Superior temporal gyrus (tissue), 1 donor: Measurements from ENCODE around the gene TPRG1.

Source experiments
- DNase-seq: peaks from one replicate; pipeline ENCODE4 v3.0.0-alpha.2; 2016; ENCODE audit errors: extremely low spot score

TPRG1 gene

DNA sequence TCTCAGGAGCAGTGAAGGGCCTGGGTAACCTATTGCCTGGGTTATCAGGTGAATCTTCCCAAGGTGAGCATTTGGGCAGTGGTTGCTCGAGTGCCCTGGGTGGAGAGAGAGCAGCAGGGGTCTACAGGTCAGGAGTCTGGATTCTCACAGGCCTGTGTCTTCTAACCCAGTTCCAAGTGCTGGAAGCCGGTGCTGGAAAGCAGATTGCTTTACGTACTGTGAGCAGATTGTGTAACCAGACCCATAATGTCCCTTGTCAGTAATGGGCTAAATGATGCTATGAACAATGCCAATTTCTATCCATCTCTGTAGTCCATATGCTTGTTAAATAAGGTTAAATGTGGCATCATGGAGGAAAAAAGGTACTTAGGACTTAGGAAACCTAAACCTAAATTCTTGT is 106.5 kb downstream of the TPRG1 start:
- no peak for DNase-seq

DNA sequence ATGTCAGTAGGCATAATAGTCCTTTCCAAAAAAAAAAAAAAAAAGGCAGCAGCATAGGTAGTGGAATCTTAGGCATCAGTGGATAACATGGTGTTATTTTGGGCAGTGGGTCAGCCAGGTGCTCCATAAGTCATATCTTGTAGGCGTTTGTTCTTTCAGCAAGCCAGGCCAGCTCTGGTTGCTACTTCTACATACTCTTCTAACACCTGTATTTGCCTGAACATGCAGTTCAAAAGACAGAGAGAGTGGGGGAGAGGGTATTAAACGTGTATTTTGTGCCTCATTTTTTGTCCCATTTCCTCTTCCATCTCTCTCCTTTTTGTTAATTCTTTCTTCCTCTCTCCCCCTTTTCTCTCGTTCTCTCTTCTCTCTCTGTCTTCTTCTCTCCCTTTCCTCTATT is 110.4 kb downstream of the TPRG1 start:
- no peak for DNase-seq

DNA sequence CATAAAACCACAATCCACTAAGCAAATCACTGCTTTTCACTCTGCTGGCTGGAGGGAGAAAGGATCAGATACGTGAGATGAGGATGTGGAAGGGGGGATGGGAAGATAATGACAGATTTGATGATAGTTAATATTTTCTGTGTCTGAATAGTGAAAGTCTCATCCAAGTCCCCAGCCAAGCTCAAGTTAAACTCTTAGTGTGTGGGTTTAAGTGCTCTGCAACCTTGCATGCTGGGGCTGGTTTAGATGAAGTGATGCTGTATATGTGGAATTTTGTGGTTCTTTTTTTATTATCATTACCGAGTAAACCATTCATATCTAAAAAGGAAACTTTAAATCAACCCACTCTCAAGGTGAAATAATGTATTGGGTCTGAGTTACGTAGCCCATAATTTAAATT is 111.0 kb downstream of the TPRG1 start:
- DNase-seq = no peak

DNA sequence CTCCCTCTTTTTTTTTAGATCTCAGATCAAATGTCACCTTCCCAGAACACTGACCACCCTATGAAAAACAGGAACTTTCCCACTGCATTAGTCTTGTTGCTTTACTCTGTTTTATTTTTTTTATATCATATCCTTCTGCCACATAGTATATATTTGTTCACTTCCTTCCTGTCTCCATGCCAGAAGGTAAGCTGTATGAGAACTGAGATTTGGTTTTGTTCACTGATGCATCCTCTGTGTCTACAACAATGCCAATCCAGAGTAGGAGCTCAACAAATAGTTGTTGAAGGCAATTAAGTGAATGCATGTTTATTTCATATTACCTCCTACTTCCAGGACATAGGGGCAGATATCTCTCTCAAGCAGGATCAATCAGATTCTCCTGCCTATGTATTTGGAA is 114.4 kb downstream of the TPRG1 start:
- DNase-seq = no peak

GRCh38 chr3:189286916-189287315 is 115.1 kb downstream of the TPRG1 start:
- no peak for DNase-seq

GRCh38 chr3:189288348-189289235 is 116.8 kb downstream of the TPRG1 start:
- no peak for DNase-seq

- no peak for DNase-seq
Observed at GRCh38 chr3:189289251-189289650, 117.5 kb downstream of the TPRG1 start.

DNA sequence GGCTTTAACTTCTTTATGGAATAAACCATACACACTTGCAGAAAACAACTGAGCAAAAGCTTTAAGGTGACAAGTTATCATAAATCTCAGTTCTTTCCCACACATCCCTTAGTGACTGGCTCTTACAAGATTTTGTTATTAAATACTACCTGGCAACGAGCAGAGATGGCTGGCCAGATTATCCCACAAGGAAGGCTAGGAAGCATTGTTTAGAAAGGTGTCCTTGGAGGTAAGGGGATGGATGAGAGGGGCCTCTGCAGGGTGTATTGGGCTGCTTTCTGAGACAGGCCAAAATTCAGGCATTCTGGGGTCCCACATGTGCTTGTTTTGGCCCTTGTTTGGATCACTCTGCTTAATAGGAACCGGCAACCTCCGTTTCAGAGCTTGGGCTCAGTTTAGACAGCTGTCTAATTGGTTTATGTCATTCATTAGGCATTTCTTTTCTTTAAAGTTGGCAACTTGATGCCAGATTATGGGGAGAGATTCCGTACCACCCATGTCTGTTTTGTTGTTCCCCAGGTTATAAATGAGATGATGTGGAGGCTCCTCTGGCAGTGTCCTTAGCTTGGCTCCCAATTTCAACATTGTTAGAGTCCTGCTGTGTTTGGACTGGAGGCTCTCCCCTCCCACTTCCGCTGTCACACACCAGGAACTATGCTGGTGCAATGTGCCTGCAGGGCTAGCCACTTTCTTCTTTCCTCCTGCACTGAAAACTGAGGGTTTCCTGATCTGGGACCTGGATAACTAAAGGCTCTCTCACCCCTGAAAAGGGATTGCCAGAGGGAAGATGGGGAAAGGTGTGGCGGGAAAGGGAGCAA is 121.1 kb downstream of the TPRG1 start:
- no peak for DNase-seq

GRCh38 chr3:189294649-189295048 is 122.9 kb downstream of the TPRG1 start:
- DNase-seq = no peak

DNA sequence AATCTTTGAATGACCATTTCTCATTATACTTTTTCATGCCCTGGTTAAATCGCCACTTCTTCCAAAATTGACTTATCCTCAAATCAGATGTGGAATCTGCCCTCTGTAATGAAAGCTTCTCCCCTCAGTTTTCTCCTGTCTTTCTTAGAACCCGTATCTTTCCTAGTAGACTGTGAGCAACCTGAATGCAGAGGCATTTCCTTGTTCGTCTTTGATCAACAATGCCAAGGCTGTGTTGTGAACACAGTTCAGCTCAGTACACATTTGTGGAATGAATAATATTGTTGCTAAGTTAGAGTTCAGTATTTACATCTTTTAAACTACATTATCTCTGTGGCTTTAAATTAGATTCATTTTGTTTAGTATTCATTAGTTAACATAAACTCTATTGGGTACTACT is 123.3 kb downstream of the TPRG1 start:
- no peak for DNase-seq

DNA sequence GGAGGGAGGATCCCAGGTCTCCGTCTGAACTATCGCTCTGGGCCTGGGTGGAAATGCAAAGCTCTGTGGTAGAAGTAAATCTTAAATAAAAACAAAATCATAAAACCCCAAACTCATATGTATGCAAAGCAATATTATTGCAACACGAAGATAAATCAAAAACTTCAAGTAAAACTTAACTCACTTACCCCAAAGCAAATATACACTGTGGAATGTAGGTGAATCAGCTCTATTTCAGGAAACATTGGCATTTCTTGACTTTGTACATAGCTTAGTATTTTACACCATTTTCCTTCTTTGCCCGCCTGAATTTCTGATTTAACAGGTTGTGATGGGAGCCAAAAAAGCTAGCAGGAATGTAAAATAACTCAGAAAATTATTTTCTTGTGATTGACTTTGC is 126.2 kb downstream of the TPRG1 start:
- no peak for DNase-seq

DNA sequence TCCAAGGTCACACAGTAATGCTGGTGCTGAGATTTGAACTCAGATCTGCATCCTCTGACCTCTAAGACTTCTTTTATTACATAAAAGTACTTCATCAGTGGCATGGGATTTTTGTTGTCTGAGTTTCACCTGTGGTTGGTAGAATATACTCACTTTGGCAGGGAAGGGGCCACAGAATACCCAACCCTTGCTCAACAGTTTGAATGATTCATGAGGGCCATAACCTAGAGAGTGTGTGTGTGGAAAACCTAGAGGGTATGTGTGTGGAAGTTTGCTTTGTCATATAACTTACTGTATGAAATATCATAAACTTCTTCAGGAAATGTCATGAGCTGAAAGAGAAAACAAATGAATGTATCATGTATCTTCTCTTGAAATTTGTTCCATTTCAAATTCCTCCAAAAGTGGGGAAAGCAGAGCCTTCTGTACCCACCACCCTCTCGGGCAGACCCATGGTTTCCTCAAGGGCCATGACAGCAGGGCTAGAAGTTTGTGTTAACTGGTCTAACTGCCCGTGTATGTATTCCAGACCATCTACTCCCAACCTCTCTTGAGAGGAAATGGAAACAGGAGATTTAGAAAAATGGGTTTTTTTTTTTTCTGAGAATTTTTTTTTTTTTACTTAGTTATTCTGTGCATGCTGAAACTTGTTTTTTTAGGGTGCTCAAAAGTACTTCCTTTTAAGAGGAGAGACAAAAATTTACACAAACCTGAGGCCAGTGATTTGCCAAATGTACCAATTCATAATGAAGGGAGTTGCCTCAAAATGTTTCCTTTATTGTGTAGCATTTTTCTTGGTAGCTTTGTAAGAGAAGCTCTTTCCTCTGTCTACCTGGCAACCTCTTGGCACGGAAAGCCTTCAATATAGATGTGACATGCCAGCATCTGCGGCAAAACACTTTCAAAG is 127.0 kb downstream of the TPRG1 start:
- no peak for DNase-seq

DNA sequence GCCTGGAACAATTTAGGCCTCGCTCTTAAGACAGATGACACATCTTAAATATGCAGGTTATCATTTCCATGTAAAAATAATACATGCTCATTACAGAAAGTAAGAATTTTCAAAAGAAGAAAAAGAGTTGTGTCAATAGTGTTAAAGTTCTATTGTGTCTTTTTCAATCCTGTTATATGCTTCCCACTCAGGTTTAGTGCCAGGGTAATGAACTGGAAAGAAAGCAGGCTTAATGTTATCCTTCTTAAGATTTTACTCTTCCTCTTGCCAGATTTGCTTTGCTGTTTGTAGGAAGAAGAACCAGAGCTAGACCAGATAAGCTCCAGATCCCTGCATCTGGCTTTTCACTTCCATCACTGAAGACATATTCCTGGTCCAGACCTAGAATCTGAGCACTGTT is 128.6 kb downstream of the TPRG1 start:
- no peak for DNase-seq

DNA sequence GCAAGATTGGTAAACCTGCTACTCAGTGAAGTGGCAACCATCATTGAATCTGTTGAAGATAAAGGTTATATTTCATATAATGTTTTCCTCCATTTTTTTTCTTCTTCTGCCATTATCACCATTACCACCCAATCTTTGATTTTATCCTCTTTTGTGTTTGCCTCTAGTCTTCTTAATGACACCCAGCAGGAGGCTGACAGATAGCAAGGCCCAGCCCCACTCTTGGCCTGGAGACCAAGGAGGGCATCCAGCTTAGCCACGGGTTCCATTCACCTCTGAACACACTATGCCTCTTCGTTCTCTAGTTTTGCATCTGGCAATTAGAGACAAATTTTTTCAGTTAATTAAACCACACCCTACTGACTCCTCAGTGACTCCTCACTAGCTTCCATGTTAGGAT is 129.7 kb downstream of the TPRG1 start:
- DNase-seq = no peak

DNA sequence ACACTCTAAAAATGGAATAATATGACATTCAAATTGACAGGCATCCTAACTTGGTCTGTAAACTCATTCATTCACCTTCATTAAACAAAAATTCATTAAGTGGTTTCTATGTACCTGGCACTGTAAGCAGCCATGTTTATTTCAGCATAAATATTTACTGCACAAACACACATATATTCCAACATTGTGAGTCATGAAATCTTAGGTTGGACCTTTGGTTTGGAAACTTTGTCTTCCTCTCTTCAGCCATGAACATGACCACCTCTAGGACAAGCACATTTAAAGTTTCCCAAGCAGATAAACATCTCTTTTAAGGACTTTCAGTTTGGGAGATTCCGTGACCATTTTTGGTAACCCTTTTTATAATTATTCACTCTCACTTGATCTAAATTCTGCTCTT is 131.8 kb downstream of the TPRG1 start:
- no peak for DNase-seq

GRCh38 chr3:189304465-189305351 is 132.9 kb downstream of the TPRG1 start:
- no peak for DNase-seq

GRCh38 chr3:189305412-189305811 is 133.6 kb downstream of the TPRG1 start:
- DNase-seq = no peak

GRCh38 chr3:189307963-189308362 is 136.2 kb downstream of the TPRG1 start:
- no peak for DNase-seq

DNA sequence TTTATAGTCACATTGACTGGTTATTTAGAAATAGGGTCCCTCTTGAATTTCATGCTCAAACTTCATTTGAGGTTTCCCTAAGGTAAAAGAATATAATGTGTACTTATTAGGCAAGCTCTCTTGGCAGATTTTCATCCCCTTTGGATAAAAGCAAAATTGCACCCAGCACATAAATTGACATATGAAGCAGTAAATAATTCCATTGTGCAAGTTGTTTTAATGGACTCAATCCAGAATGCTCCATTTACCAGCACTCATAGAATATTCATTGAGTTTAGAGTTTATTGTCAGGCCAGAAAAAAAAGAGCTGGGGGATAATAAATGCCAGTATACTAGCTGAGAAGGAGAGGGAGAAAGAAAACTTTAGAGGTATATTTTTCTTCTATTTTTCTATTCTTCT is 136.8 kb downstream of the TPRG1 start:
- DNase-seq = no peak

- DNase-seq = no peak
Observed at GRCh38 chr3:189309400-189309975, 137.7 kb downstream of the TPRG1 start.

DNA sequence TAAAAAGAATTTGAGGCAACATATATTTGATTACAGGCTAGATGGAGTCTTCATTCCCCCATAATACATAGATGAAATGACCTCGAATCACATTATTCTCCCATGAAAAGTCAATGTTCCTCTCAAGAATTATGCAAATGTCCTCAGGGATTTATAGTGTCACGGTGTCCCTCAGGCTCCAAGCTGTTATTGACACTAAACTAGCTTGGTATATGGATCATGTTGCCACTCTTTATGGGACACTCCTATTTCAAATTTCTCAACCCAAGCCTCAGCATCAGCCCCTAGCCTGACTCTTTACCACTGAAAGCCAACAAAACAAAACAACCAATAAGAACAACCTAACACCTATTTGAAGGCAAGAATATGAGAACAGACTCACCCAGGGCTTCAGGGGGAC is 139.8 kb downstream of the TPRG1 start:
- DNase-seq = no peak
